Liver (tissue), 9 donors: ENCODE measurements around the gene ZC3H18. TPM values are rescaled to one million over a fixed set of nuclear protein-coding genes. Genes with fewer than 3 reads are reported as not detected.

ENCODE experiments used
- DNase-seq: peaks from one replicate; pipeline ENCODE4 v3.0.0-alpha.2; 2017; ENCODE audit warnings: low spot score
- H3K27ac ChIP-seq, 2 donors: one replicate each; pipeline ENCODE4 v1.7.0; 2013; ENCODE audit warnings: inconsistent platforms in 2 of 2, low read length in 2 of 2, control low read depth in 1 of 2, low read depth in 1 of 2, mild to moderate bottlenecking in 1 of 2
- H3K27me3 ChIP-seq, 4 donors: one replicate each; pipeline versions ENCODE4 v1.6.1 to v1.7.0; 2013; ENCODE audit warnings: low read length in 3 of 4, inconsistent platforms in 1 of 4, mild to moderate bottlenecking in 1 of 4, moderate library complexity in 1 of 4; ENCODE audit not compliant: control insufficient read depth in 4 of 4, insufficient read depth in 4 of 4
- H3K36me3 ChIP-seq, 4 donors: one replicate each; pipeline versions ENCODE4 v1.6.1 to v1.7.0; 2013; ENCODE audit warnings: low read length in 3 of 4, mild to moderate bottlenecking in 3 of 4, low read depth in 1 of 4, moderate library complexity in 1 of 4; ENCODE audit not compliant: control insufficient read depth in 4 of 4, insufficient read depth in 3 of 4
- H3K4me1 ChIP-seq, 4 donors: one replicate each; pipeline versions ENCODE4 v1.6.1 to v1.7.0; 2013; ENCODE audit warnings: low read length in 3 of 4, mild to moderate bottlenecking in 3 of 4, moderate library complexity in 1 of 4; ENCODE audit not compliant: control insufficient read depth in 4 of 4, insufficient read depth in 4 of 4
- H3K4me3 ChIP-seq, 3 donors: one replicate each; pipeline versions ENCODE4 v1.6.1 to v1.7.0; 2013; ENCODE audit warnings: low read length in 3 of 3, control low read depth in 1 of 3, low read depth in 1 of 3, mild to moderate bottlenecking in 1 of 3
- H3K9ac ChIP-seq, 2 donors: one replicate each; pipeline ENCODE4 v1.7.0; 2013; ENCODE audit warnings: low read length in 2 of 2, mild to moderate bottlenecking in 2 of 2, moderate library complexity in 2 of 2, control low read depth in 1 of 2, low read depth in 1 of 2
- H3K9me3 ChIP-seq, 4 donors: one replicate each; pipeline versions ENCODE4 v1.6.1 to v1.7.0; 2013; ENCODE audit warnings: low read length in 3 of 4; ENCODE audit not compliant: control insufficient read depth in 4 of 4
- EGR1 ChIP-seq, 2 donors: IDR thresholded peaks; 2 replicates each; pipeline ENCODE4 v1.6.1; 2016 to 2018; ENCODE audit warnings: antibody characterized with exemption in 2 of 2, low read depth in 2 of 2
- FOXA1 ChIP-seq: IDR thresholded peaks from 2 replicates; pipeline ENCODE4 v1.6.1; 2016; ENCODE audit warnings: antibody characterized with exemption
- FOXA2 ChIP-seq: IDR thresholded peaks from 2 replicates; pipeline ENCODE4 v1.6.1; 2016; ENCODE audit warnings: antibody characterized with exemption
- GABPA ChIP-seq, 2 donors: IDR thresholded peaks in 1 of 2; conservative IDR thresholded peaks in 1 of 2; 2 replicates each; pipeline ENCODE4 v1.6.1; 2016; ENCODE audit warnings: antibody characterized with exemption in 2 of 2, mild to moderate bottlenecking in 1 of 2, moderate library complexity in 1 of 2
- HNF4A ChIP-seq, 2 donors: conservative IDR thresholded peaks; 2 replicates each; pipeline ENCODE4 v1.6.1; 2016; ENCODE audit warnings: antibody characterized with exemption in 2 of 2, mild to moderate bottlenecking in 2 of 2
- HNF4G ChIP-seq: IDR thresholded peaks from 2 replicates; pipeline ENCODE4 v1.6.1; 2016; ENCODE audit warnings: antibody characterized with exemption
- JUND ChIP-seq, 2 donors: IDR thresholded peaks; 2 replicates each; pipeline ENCODE4 v1.6.1; 2016; ENCODE audit warnings: antibody characterized with exemption in 2 of 2
- MAX ChIP-seq: IDR thresholded peaks from 2 replicates; pipeline ENCODE4 v1.6.1; 2016; ENCODE audit warnings: antibody characterized with exemption
- NR2F2 ChIP-seq: IDR thresholded peaks from 2 replicates; pipeline ENCODE4 v1.6.1; 2016; ENCODE audit warnings: antibody characterized with exemption
- RAD21 ChIP-seq, 2 donors: IDR thresholded peaks; 2 replicates each; pipeline ENCODE4 v1.6.1; 2016; ENCODE audit warnings: antibody characterized with exemption in 2 of 2, mild to moderate bottlenecking in 2 of 2
- RXRA ChIP-seq, 2 donors: IDR thresholded peaks; 2 replicates each; pipeline ENCODE4 v1.6.1; 2017 to 2018; ENCODE audit warnings: antibody characterized with exemption in 2 of 2, mild to moderate bottlenecking in 1 of 2
- SP1 ChIP-seq: IDR thresholded peaks from 2 replicates; pipeline ENCODE4 v1.6.1; 2018; ENCODE audit warnings: antibody characterized with exemption, mild to moderate bottlenecking
- YY1 ChIP-seq: IDR thresholded peaks from 2 replicates; pipeline ENCODE4 v1.6.1; 2016; ENCODE audit warnings: antibody characterized with exemption, mild to moderate bottlenecking
- WGBS: extraction: QIAGEN DNeasy Blood & Tissue Kit; methylation state at CpG from one replicate; pipeline ENCODE4 v1.1.7; 2013; 5-methylcytosine and 5-hydroxymethylcytosine counted together
- polyA plus RNA-seq, 2 donors: library from polyadenylated mRNA; stranded (reverse) in 1 of 2; unstranded in 1 of 2; fragments of 200-250 nt in 1 of 2; fragments of >200 nt in 1 of 2; fragmentation: Nextera tagmentation in 1 of 2; extraction: Ambion mirVana in 1 of 2; gene quantifications; one replicate each; pipeline versions ENCODE4 v1.2.1 to v1.2.3, GENCODE V29; 2013 to 2015
- total RNA-seq, 2 donors: library from RNA; depleted of rRNA; stranded (reverse); fragments of >200 nt; gene quantifications; one replicate each; pipeline ENCODE4 v1.2.3, GENCODE V29; 2014
- TF ChIP-seq, protein P1 (sequence below): IDR thresholded peaks from 2 replicates; pipeline ENCODE4 v1.6.1; 2016; ENCODE audit warnings: antibody characterized with exemption, mild to moderate bottlenecking
- TF ChIP-seq, protein P2 (sequence below): IDR thresholded peaks from 2 replicates; pipeline ENCODE4 v1.6.1; 2016; ENCODE audit warnings: antibody characterized with exemption
- TF ChIP-seq, protein P3 (sequence below): IDR thresholded peaks from 2 replicates; pipeline ENCODE4 v1.6.1; 2016; ENCODE audit warnings: antibody characterized with exemption
- donor health status: healthy.
- donor health status: healthy.
- donor health status: healthy.
- donor health status: healthy.
- donor health status: healthy.

The ZC3H18 gene
- total and polyA plus RNA-seq, 4 donors = 10.2 to 10.9 (median 10.5) TPM

DNA sequence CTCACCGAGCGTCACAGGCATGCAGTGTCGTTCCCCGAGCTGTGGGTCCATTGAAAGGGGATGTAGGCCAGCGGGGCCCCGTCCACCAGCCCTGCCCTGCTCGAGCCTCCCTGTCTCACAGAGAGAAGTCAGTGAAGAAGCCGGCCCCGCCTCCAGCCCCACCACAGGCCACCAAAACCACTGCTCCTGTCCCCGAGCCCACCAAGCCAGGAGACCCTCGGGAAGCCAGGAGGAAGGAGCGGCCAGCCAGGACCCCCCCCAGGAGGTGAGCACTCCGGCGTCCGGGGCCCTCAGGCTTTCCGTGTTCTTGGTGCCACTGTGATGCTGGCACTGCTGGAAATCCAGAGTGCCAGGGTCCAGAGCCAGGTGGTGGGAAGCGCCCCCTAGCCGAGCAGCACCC, 54.3 kb downstream of the ZC3H18 start (continued):
- TF ChIP-seq, protein P1, sequence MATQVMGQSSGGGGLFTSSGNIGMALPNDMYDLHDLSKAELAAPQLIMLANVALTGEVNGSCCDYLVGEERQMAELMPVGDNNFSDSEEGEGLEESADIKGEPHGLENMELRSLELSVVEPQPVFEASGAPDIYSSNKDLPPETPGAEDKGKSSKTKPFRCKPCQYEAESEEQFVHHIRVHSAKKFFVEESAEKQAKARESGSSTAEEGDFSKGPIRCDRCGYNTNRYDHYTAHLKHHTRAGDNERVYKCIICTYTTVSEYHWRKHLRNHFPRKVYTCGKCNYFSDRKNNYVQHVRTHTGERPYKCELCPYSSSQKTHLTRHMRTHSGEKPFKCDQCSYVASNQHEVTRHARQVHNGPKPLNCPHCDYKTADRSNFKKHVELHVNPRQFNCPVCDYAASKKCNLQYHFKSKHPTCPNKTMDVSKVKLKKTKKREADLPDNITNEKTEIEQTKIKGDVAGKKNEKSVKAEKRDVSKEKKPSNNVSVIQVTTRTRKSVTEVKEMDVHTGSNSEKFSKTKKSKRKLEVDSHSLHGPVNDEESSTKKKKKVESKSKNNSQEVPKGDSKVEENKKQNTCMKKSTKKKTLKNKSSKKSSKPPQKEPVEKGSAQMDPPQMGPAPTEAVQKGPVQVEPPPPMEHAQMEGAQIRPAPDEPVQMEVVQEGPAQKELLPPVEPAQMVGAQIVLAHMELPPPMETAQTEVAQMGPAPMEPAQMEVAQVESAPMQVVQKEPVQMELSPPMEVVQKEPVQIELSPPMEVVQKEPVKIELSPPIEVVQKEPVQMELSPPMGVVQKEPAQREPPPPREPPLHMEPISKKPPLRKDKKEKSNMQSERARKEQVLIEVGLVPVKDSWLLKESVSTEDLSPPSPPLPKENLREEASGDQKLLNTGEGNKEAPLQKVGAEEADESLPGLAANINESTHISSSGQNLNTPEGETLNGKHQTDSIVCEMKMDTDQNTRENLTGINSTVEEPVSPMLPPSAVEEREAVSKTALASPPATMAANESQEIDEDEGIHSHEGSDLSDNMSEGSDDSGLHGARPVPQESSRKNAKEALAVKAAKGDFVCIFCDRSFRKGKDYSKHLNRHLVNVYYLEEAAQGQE = no peak

GRCh38 chr16:88624977-88625576, 54.9 kb downstream of the ZC3H18 start:
- Histone ChIP-seq H3K36me3 (peaks cover 14 to 64% (median 21%) of the 10 kb centered on the region in 4 donors), H3K27ac (no peak overlapping the region), H3K4me3 (no peak overlapping the region), H3K4me1 (peaks cover 0 to 10% (median 4%) of the 10 kb centered on the region in 4 donors), H3K9ac (no peak overlapping the region), H3K9me3 (no peaks in the 10 kb centered on the region), H3K27me3 (no peaks in the 10 kb centered on the region)
- no peak for DNase-seq
- WGBS = 90% methylated on average over 17 of the region's 17 CpGs
- TF ChIP-seq, protein P2, sequence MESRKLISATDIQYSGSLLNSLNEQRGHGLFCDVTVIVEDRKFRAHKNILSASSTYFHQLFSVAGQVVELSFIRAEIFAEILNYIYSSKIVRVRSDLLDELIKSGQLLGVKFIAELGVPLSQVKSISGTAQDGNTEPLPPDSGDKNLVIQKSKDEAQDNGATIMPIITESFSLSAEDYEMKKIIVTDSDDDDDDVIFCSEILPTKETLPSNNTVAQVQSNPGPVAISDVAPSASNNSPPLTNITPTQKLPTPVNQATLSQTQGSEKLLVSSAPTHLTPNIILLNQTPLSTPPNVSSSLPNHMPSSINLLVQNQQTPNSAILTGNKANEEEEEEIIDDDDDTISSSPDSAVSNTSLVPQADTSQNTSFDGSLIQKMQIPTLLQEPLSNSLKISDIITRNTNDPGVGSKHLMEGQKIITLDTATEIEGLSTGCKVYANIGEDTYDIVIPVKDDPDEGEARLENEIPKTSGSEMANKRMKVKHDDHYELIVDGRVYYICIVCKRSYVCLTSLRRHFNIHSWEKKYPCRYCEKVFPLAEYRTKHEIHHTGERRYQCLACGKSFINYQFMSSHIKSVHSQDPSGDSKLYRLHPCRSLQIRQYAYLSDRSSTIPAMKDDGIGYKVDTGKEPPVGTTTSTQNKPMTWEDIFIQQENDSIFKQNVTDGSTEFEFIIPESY = no peak
- no peak for TF ChIP-seq RXRA (IDR thresholded peaks at IDR 0.05)

- H3K9ac ChIP-seq = no peak overlapping the region
- 96% methylated on average over 9 of the region's 9 CpGs for WGBS
- H3K4me1 ChIP-seq = peaks cover 0 to 10% (median 4%) of the 10 kb centered on the region in 4 donors
- no peak overlapping the region for H3K27ac ChIP-seq
- H3K36me3 ChIP-seq = peaks cover 19 to 75% (median 29%) of the 10 kb centered on the region in 4 donors
- no peaks in the 10 kb centered on the region for H3K27me3 ChIP-seq
- no peak for DNase-seq
- no peaks in the 10 kb centered on the region for H3K9me3 ChIP-seq
- no peak overlapping the region for H3K4me3 ChIP-seq
- TF ChIP-seq YY1 (no peak), MAX (no peak), JUND (IDR thresholded peaks at IDR 0.05) (no peak), HNF4G (no peak), RAD21 (IDR thresholded peaks at IDR 0.05) (no peak), HNF4A (conservative IDR thresholded peaks at IDR 0.05) (no peak), FOXA2 (no peak), FOXA1 (no peak), NR2F2 (no peak), SP1 (no peak), EGR1 (IDR thresholded peaks at IDR 0.05; ENCODE audit: low read depth in 2 of 2) (no peak), GABPA (IDR thresholded peaks at IDR 0.05 in 1 of 2, conservative IDR thresholded peaks at IDR 0.05 in 1 of 2) (no peak), RXRA (IDR thresholded peaks at IDR 0.05) (no peak)
- TF ChIP-seq, protein P2 = no peak
- TF ChIP-seq, protein P1 = no peak
- TF ChIP-seq, protein P3, sequence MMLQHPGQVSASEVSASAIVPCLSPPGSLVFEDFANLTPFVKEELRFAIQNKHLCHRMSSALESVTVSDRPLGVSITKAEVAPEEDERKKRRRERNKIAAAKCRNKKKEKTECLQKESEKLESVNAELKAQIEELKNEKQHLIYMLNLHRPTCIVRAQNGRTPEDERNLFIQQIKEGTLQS = no peak
Measured at GRCh38 chr16:88626646-88627045, 56.4 kb downstream of the ZC3H18 start.
